IPS-18a (cell line): ENCODE measurements around the gene LRRC3.

Experiments used
- H3K27ac ChIP-seq: one replicate; pipeline ENCODE4 v1.5.1; 2013; ENCODE audit warnings: low read length
- H3K27me3 ChIP-seq: one replicate; pipeline ENCODE4 v1.6.1; 2013; ENCODE audit warnings: mild to moderate bottlenecking, low read length; ENCODE audit not compliant: control insufficient read depth, insufficient read depth
- H3K36me3 ChIP-seq: one replicate; pipeline ENCODE4 v1.6.1; 2013; ENCODE audit warnings: low read depth, low read length; ENCODE audit not compliant: control insufficient read depth
- H3K4me1 ChIP-seq: one replicate; pipeline ENCODE4 v1.6.1; 2013; ENCODE audit warnings: low read depth, low read length; ENCODE audit not compliant: control insufficient read depth
- H3K4me3 ChIP-seq: one replicate; pipeline ENCODE4 v1.5.1; 2013; ENCODE audit warnings: low read length
- H3K9ac ChIP-seq: one replicate; pipeline ENCODE4 v1.6.1; 2013; ENCODE audit warnings: mild to moderate bottlenecking, low read length, moderate library complexity
- H3K9me3 ChIP-seq: one replicate; pipeline ENCODE4 v1.6.1; 2013; ENCODE audit warnings: low read depth, low read length; ENCODE audit not compliant: control insufficient read depth

The LRRC3 gene

GRCh38 chr21:44418108-44418875, 37.0 kb upstream of the LRRC3 start:
- H3K9me3 ChIP-seq = peaks cover 8% of the 10 kb centered on the region
- H3K27me3 ChIP-seq = no peaks in the 10 kb centered on the region
- no peak overlapping the region for H3K27ac ChIP-seq
- H3K4me1 ChIP-seq = no peaks in the 10 kb centered on the region
- H3K36me3 ChIP-seq = no peaks in the 10 kb centered on the region
- no peak overlapping the region for H3K4me3 ChIP-seq
- no peak overlapping the region for H3K9ac ChIP-seq

- no peak overlapping the region for H3K9ac ChIP-seq
- no peaks in the 10 kb centered on the region for H3K36me3 ChIP-seq
- H3K4me1 ChIP-seq = no peaks in the 10 kb centered on the region
- H3K27ac ChIP-seq = no peak overlapping the region
- H3K4me3 ChIP-seq = no peak overlapping the region
- peaks cover 8% of the 10 kb centered on the region for H3K9me3 ChIP-seq
- H3K27me3 ChIP-seq = no peaks in the 10 kb centered on the region
Measured at GRCh38 chr21:44418876-44419230, 36.5 kb upstream of the LRRC3 start.

DNA sequence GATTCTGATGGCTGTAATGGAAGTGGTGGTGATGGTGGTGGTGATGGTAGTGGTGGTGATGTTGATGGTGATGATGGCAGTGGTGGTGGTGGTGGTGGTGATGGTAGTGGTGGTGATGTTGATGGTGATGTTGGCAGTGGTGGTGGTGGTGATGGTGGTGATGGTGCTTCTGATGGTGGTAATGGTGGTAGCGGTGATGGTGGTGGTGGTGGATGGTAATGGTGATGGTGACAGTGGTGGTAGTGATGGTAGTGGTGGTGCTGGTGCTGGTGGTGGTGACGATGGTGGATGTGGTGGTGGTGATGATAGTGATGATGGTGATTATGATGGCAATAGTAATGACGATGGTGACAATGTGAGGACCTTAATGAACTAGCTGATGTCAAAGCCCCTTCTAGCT, 35.6 kb upstream of the LRRC3 start:
- Histone ChIP-seq H3K36me3 (no peaks in the 10 kb centered on the region), H3K27me3 (no peaks in the 10 kb centered on the region), H3K4me1 (no peaks in the 10 kb centered on the region), H3K9me3 (peaks cover 8% of the 10 kb centered on the region), H3K9ac (no peak overlapping the region), H3K27ac (no peak overlapping the region), H3K4me3 (no peak overlapping the region)

DNA sequence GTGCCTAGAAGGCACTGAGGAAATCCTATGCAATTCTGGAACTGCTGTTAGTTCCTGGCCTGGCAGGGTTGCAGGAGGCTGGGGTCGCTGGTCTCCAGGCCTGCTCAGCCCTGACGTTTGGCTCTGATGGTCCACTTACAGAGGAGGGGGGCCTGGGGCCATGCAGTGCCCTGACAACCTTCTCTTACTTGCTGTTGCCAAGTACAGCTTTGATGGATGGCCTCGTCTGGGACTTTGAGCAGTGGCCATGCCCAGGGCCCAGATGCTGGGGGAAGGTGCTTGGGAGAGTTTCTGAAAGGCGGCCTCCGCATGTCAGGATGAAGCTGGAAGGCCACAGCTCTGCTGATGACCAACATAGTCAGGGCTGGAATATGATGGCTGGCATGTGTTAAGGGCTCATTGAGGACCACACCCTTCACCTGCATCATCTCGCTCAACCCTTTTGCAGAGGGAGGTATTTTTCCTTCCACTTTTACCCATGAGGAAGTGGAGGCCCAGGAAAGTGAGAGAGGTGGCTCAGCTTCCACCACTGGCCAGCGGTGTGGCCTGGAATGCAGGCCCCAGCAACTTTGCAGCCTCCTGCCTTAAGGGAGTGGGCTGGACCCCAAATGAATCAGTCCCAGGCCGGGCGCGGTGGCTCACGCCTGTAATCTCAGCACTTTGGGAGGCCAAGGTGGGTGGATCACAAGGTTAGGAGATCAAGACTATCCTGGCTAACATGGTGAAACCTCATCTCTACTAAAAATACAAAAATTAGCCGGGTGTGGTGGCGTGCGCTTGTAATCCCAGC, 34.7 kb upstream of the LRRC3 start:
- Histone ChIP-seq H3K36me3 (no peaks in the 10 kb centered on the region), H3K27me3 (no peaks in the 10 kb centered on the region), H3K4me1 (no peaks in the 10 kb centered on the region), H3K9ac (no peak overlapping the region), H3K27ac (no peak overlapping the region), H3K9me3 (peaks cover 8% of the 10 kb centered on the region), H3K4me3 (no peak overlapping the region)

DNA sequence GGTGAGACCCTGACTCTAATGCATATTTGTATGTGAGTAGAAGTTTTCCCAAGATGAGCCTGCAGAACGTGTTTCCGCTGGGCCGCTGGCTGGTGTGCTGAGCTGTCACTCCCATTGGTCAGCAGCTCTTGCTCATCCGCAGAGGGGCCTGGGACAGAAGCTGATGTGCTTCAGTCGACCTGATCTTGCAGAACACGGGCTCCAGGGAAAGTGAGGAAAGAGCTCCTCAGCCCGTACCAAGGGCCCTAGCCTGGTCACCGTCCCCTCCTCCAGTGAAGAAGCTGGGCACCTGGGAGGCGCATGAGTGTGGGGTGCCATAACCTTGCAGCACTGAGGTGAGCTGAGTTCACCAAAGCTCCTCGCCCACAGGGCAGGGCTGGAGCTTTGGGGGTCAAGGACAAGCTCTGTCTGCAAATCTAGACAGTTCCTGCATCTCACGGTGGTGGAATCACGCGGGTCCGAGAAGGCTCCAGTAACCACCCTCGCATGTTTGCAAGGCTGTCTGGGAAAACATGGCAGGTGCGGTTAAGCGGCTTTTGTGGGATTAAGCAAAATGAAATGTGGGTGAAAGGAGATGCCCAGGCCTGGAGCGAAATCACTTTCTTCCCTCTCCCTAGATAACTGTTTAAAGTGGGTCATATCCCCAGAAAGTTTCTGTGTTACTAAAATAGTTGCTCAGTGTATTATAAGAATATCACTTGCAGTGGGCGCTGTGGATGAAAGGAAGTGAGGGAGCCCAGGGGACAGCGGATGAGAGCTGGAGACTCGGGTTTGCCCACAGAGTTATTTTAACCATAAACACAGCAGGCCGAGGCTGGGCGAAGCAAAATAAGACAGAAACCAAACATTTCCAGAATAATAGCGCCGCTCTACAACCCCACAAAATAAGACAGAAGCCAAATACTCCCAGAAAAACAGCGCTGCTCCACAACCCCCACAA, 33.1 kb upstream of the LRRC3 start:
- no peaks in the 10 kb centered on the region for H3K4me1 ChIP-seq
- H3K36me3 ChIP-seq = no peaks in the 10 kb centered on the region
- no peak overlapping the region for H3K4me3 ChIP-seq
- H3K9me3 ChIP-seq = peaks cover 8% of the 10 kb centered on the region
- no peaks in the 10 kb centered on the region for H3K27me3 ChIP-seq
- no peak overlapping the region for H3K9ac ChIP-seq
- no peak overlapping the region for H3K27ac ChIP-seq

DNA sequence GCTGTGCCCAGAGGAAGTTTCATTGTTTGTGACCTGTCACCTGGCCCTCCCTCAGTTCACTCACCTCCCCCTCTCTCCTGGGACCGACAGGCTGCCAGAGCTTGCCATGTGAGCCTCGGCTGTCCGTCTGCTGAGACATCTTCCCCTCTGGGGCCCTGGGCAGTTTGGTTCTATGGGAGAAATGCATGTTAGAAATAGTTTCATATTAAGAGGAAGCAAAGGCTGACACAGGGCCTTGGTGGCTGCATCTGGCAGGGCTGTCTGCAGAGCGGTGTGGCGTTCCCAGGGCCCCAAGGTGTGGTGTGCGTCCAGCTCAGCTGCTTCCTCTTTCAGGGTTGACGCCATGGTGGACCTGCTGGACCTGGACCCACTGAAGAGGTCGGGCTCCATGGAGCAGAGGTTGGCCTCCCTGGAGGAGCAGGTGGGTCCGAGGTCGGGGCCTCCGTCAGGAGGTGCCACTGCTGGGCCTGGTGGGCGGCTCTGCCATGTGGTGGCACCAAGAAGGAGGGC, 31.9 kb upstream of the LRRC3 start:
- Histone ChIP-seq H3K9me3 (peaks cover 7% of the 10 kb centered on the region), H3K4me3 (no peak overlapping the region), H3K27me3 (no peaks in the 10 kb centered on the region), H3K36me3 (no peaks in the 10 kb centered on the region), H3K9ac (no peak overlapping the region), H3K4me1 (no peaks in the 10 kb centered on the region), H3K27ac (no peak overlapping the region)

DNA sequence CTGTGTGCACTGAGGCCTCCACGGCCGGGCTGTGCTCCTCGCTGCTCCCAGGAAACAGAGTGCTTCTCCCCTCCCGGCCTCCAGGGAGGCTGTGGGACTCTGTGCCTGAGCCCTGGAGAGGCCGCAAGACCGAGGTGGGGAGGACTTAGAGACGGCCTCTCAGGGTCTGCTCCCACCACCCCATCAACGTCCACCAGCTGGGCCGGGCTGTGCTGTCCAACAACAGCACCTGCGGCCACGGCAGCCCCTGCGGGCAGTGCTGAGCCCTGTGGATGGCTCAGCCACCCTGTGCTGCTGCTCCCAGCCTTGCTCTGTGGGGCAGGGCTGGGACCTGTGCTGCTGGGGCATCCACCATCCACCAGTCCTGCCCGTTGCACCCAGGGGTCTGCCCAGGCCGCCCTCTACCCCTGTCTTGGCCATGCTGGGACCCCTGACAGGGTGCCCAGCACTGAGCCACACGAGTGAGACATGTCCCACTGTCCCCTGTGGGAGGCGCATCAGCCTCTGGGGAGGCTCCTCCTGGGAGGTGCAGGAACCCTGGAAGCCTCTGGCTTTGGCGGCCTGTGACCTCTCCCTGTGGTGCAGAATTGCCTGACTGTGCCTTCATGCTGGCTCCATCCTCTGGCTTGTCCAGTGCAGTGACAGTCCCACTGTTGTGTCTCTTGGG, 31.2 kb upstream of the LRRC3 start:
- no peak overlapping the region for H3K4me3 ChIP-seq
- H3K36me3 ChIP-seq = no peaks in the 10 kb centered on the region

DNA sequence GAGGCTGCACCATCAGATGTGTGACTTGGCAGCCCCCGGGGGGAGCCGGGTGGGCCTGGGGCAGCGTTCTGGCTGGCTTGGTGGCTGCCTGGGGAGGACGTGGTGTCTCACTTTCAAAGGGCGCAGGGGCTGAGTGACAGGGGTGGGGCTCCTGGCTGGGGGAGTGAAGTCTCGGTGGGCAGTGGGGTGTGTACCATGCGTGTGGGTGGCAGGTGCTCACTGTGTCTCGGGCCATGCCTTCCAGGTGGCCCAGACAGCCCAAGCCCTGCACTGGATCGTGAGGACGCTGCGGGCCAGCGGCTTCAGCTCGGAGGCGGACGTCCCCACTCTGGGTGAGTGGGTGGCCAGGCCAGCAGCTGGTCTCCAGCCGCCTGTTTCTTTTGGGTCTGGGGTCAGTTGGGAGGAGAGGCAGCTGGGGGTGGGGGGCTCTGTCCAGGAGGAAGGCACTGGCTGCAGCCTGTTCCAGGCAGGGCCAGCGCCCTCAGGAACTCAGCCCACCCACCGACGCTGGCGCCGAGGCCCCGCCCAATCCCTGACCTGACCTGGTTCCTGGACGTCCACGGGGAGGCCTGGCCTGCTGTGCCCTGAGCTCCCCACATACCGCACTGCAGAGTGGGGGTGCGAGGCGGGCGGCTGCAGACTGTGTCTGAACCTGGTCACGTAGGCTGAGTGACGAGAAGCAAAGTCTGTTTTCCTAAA, 30.6 kb upstream of the LRRC3 start:
- no peaks in the 10 kb centered on the region for H3K9me3 ChIP-seq
- no peak overlapping the region for H3K4me3 ChIP-seq
- H3K9ac ChIP-seq = no peak overlapping the region
- no peaks in the 10 kb centered on the region for H3K36me3 ChIP-seq
- no peak overlapping the region for H3K27ac ChIP-seq
- no peaks in the 10 kb centered on the region for H3K4me1 ChIP-seq
- H3K27me3 ChIP-seq = no peaks in the 10 kb centered on the region

More for the DNA sequence above, 31.2 kb upstream of the LRRC3 start:
- Histone ChIP-seq H3K4me1 (no peaks in the 10 kb centered on the region), H3K9me3 (peaks cover 6% of the 10 kb centered on the region), H3K9ac (no peak overlapping the region), H3K27ac (no peak overlapping the region), H3K27me3 (no peaks in the 10 kb centered on the region)

GRCh38 chr21:44425307-44425894, 29.9 kb upstream of the LRRC3 start:
- Histone ChIP-seq H3K4me1 (no peaks in the 10 kb centered on the region), H3K9ac (no peak overlapping the region), H3K27me3 (no peaks in the 10 kb centered on the region), H3K9me3 (no peaks in the 10 kb centered on the region), H3K36me3 (no peaks in the 10 kb centered on the region), H3K27ac (no peak overlapping the region), H3K4me3 (no peak overlapping the region)

GRCh38 chr21:44425895-44426662, 29.2 kb upstream of the LRRC3 start:
- Histone ChIP-seq H3K36me3 (no peaks in the 10 kb centered on the region), H3K9me3 (no peaks in the 10 kb centered on the region), H3K9ac (no peak overlapping the region), H3K27me3 (no peaks in the 10 kb centered on the region), H3K4me3 (no peak overlapping the region), H3K27ac (no peak overlapping the region), H3K4me1 (no peaks in the 10 kb centered on the region)
